Right ventricle myocardium superior (tissue), 1 donor: ENCODE measurements around the gene CST11. TPM values are rescaled to one million over a fixed set of nuclear protein-coding genes. Genes with fewer than 3 reads are reported as not detected.

Source experiments
- ATAC-seq: fragments of 200-7000 bp; cut with Tn5 transposase; one replicate; pipeline ENCODE4 v1.9.1; 2020; ENCODE audit warnings: mild to moderate bottlenecking; ENCODE audit not compliant: poor library complexity
- DNase-seq: peaks from one replicate; pipeline ENCODE4 v3.0.0-alpha.2; 2020
- intact Hi-C: fragments of 100-400 bp; cut with DNase I; formaldehyde crosslinking; loops from one replicate; pipeline ENCODE4 v1.11.2; 2022
- total RNA-seq: library from RNA; stranded (reverse); fragmentation: NEBNext Ultra II Directional; extraction: Animal tissue kit (Norgen Biotek cat#: 25700); gene quantifications from one replicate; pipeline ENCODE4 v1.2.1, GENCODE V29; 2021
- donor health status: DM: no; HTN: yes; CAD: no; lungs with severe emphysema.

The CST11 gene
- total RNA-seq, 1 donor from 2014 or later, result not detected

DNA sequence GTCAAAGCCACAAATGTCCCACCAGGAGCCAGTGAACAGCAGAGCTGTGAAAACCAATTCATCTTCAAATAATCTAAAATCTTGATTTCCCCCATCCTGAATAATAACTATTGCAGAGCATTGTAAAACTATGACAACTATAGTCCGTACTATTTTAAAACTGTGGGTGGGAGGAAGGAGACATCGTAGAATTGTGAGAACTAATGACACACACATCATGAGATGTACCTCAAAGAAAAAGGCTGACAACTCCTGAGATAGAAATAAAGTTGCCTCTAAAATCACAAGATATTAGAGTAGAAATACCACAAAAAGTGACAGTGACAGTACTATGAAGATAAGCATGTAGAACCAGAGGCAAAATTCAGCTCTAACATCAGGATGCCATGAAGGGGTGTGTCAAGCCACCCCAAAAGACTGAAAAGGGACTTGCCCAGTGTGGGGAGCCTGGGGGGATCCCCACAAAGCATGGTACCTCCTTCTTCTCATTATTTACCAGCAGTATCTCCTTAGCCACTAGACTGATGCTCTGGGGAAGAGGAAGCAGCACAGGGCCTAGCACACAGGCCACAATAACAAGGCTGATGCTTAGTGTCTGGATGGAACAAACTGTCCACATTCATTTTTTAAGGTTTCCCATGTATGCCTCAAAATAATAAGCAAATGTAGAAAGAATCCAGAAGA is 44.8 kb downstream of the CST11 start:
- ATAC-seq (no peak), DNase-seq (no peak)
- intact Hi-C loops, result no loop called here

DNA sequence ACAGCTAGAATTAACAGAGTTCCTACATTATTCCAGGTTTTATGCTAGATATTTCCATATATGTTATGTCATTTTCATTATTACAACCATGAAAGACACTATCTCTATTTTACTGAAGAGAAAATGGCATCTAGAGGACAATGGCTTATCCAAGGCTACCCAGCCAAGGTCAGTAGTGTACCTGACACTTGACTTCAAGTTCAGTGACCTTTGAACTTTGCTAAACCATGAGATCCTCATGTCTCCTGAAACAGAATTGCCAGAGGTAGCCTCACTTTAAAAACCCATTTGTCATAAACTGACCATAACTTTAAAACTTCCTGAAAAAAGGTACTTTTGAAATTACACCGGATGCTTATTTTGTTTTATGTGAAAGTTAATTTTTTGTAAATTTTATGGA is 45.8 kb downstream of the CST11 start:
- intact Hi-C loops, result no loop called here
- ATAC-seq (no peak), DNase-seq (no peak)

GRCh38 chr20:23404196-23404595 is 48.5 kb downstream of the CST11 start:
- intact Hi-C loops, result no loop called here
- ATAC-seq (no peak), DNase-seq (no peak)

- ATAC-seq (no peak), DNase-seq (no peak)
Observed at GRCh38 chr20:23403751-23404150, 48.9 kb downstream of the CST11 start.

GRCh38 chr20:23401051-23401450 is 51.6 kb downstream of the CST11 start:
- ATAC-seq (peak; percentile 59), DNase-seq (no peak)
- intact Hi-C loops, result no loop called here

More at GRCh38 chr20:23403751-23404150, 48.9 kb downstream of the CST11 start:
- intact Hi-C loops, result no loop called here

Other genes starting within 250 kb of the CST11 start
- 6.6 TPM for gene NXT1, start 102.1 kb downstream of the CST11 start, total RNA-seq
- 16.6 TPM for gene GZF1, start 90.7 kb downstream of the CST11 start, total RNA-seq
- gene NAPB, start 31.4 kb downstream of the CST11 start, total RNA-seq, result 4.2 TPM
- not detected for gene CSTL1, start 13.2 kb downstream of the CST11 start, total RNA-seq
- not detected for gene CST8, start 38.2 kb upstream of the CST11 start, total RNA-seq
- not detected for gene CST9L, start 115.6 kb upstream of the CST11 start, total RNA-seq
- gene CST9, start 153.0 kb upstream of the CST11 start, total RNA-seq, result not detected
- gene CST3, start 185.1 kb upstream of the CST11 start, total RNA-seq, result 971 TPM
- gene CST4, start 236.2 kb upstream of the CST11 start, total RNA-seq, result not detected